MV-4-11 (cell line): Measurements from ENCODE around the gene TRUB2.
"Not testable (repeated sequence)": the region's sequence is repeated elsewhere in the genome, so short reads cannot be mapped to it uniquely, and the experiment has no call there.

ENCODE experiments used
- DNase-seq: peaks from one replicate; lab custom pipeline; 2025; lab: John Stamatoyannopoulos, UW

The TRUB2 gene

GRCh38 chr9:128298535-128299482, 23.4 kb downstream of the TRUB2 start:
- DNase-seq: peak; percentile 52

GRCh38 chr9:128297221-128297773, 24.9 kb downstream of the TRUB2 start:
- DNase-seq: no peak

- peak; percentile 5 for DNase-seq
Observed at GRCh38 chr9:128296340-128297220, 25.7 kb downstream of the TRUB2 start.

GRCh38 chr9:128294142-128294541, 28.1 kb downstream of the TRUB2 start:
- no peak for DNase-seq

GRCh38 chr9:128293091-128293490, 29.2 kb downstream of the TRUB2 start:
- DNase-seq: no peak

GRCh38 chr9:128292009-128292408, 30.2 kb downstream of the TRUB2 start:
- no peak for DNase-seq

GRCh38 chr9:128288273-128289004, 33.8 kb downstream of the TRUB2 start:
- DNase-seq: no peak

- no peak for DNase-seq
Observed at GRCh38 chr9:128286440-128286839, 35.8 kb downstream of the TRUB2 start.

- no peak for DNase-seq
Observed at GRCh38 chr9:128285033-128285784, 37.0 kb downstream of the TRUB2 start.

GRCh38 chr9:128282500-128282899, 39.7 kb downstream of the TRUB2 start:
- DNase-seq: no peak

- DNase-seq: peak; percentile 95
Observed at GRCh38 chr9:128280084-128280622, 42.1 kb downstream of the TRUB2 start.

GRCh38 chr9:128279088-128280073, 42.9 kb downstream of the TRUB2 start:
- DNase-seq: not testable (repeated sequence)

- no peak for DNase-seq
Observed at GRCh38 chr9:128276574-128277270, 45.5 kb downstream of the TRUB2 start.

- peak; percentile 99 for DNase-seq
Observed at GRCh38 chr9:128276008-128276573, 46.2 kb downstream of the TRUB2 start, which contains the start of gene SWI5. SWI5 (plus strand) TSS chr9:128276276.

- no peak for DNase-seq
Observed at GRCh38 chr9:128275198-128276007, 46.8 kb downstream of the TRUB2 start, which contains the start of gene GOLGA2. GOLGA2 (minus strand) TSS chr9:128276007; CDS start chr9:128275976, 31 bp downstream.

GRCh38 chr9:128274245-128274644, 48.0 kb downstream of the TRUB2 start:
- no peak for DNase-seq

- no peak for DNase-seq
Observed at GRCh38 chr9:128271512-128271911, 50.7 kb downstream of the TRUB2 start.
